HepG2 (cell line): ENCODE measurements around the gene PFAS. TPM values are rescaled to one million over a fixed set of nuclear protein-coding genes. Genes with fewer than 3 reads are reported as not detected.

Experiments used
- ATF7 ChIP-seq, 2 experiments: fragments of 450-650 bp in 1 of 2; sonication (generic) in 1 of 2; formaldehyde crosslinking in 1 of 2; IDR thresholded peaks; 2 replicates each; pipeline versions ENCODE4 v1.4.0 to v1.6.1; 2016 to 2020; ENCODE audit warnings: antibody characterized with exemption in 1 of 2, mild to moderate bottlenecking in 1 of 2, missing genetic modification reagents in 1 of 2
- CENPT ChIP-seq: sonication (generic); formaldehyde crosslinking; IDR thresholded peaks from 2 replicates; pipeline ENCODE4 v1.8.0; 2022; ENCODE audit warnings: low read depth, mild to moderate bottlenecking, moderate library complexity, missing genetic modification reagents
- EP300 ChIP-seq, 3 experiments: sonication (generic) in 1 of 3; formaldehyde crosslinking in 1 of 3; IDR thresholded peaks; 2 replicates each; pipeline versions ENCODE4 v1.5.1 to v1.6.1; 2011 to 2020; ENCODE audit warnings: low read depth in 2 of 3, low read length in 2 of 3, borderline replicate concordance in 1 of 3, improper control_type of control experiment in 1 of 3, mild to moderate bottlenecking in 1 of 3, missing genetic modification reagents in 1 of 3, moderate library complexity in 1 of 3
- MIER2 ChIP-seq: IDR thresholded peaks from 2 replicates; pipeline ENCODE4 v1.6.1; 2016; ENCODE audit warnings: missing biosample characterization, missing genetic modification reagents
- NFE2L2 ChIP-seq: fragments of 150-350 bp; IDR thresholded peaks from 2 replicates; pipeline ENCODE4 v1.6.1; 2014; ENCODE audit warnings: low read length
- NR3C1 ChIP-seq: sonication (generic); formaldehyde crosslinking; IDR thresholded peaks from 2 replicates; pipeline ENCODE4 v1.4.0; 2020; ENCODE audit warnings: missing genetic modification reagents
- ONECUT2 ChIP-seq: sonication (generic); formaldehyde crosslinking; IDR thresholded peaks from 2 replicates; pipeline ENCODE4 v1.4.0; 2020; ENCODE audit warnings: missing genetic modification reagents
- RFX5 ChIP-seq: IDR thresholded peaks from 2 replicates; pipeline ENCODE4 v1.6.1; 2011; ENCODE audit warnings: low read depth, low read length, improper control_type of control experiment
- TBP ChIP-seq: sonication (generic); formaldehyde crosslinking; IDR thresholded peaks from 2 replicates; pipeline ENCODE4 v1.5.0; 2020; ENCODE audit warnings: missing genetic modification reagents
- ZBTB1 ChIP-seq: sonication (generic); formaldehyde crosslinking; IDR thresholded peaks from 2 replicates; pipeline ENCODE4 v1.4.0; 2020; ENCODE audit warnings: missing genetic modification reagents, borderline replicate concordance
- ZIK1 ChIP-seq: sonication (generic); formaldehyde crosslinking; IDR thresholded peaks from 2 replicates; pipeline ENCODE4 v1.5.0; 2020; ENCODE audit warnings: mild to moderate bottlenecking, low read depth, missing genetic modification reagents, borderline replicate concordance
- ZNF383 ChIP-seq: sonication (generic); formaldehyde crosslinking; IDR thresholded peaks from 2 replicates; pipeline ENCODE4 v1.4.0; 2020; ENCODE audit warnings: missing genetic modification reagents, mild to moderate bottlenecking, borderline replicate concordance
- ZNF550 ChIP-seq: sonication (generic); formaldehyde crosslinking; IDR thresholded peaks from 2 replicates; pipeline ENCODE4 v1.4.0; 2020; ENCODE audit warnings: mild to moderate bottlenecking, missing genetic modification reagents, borderline replicate concordance
- ZNF761 ChIP-seq: sonication (generic); formaldehyde crosslinking; conservative IDR thresholded peaks from 2 replicates; pipeline ENCODE4 v1.4.0; 2020; ENCODE audit warnings: mild to moderate bottlenecking, missing genetic modification reagents
- ZNF766 ChIP-seq: sonication (generic); formaldehyde crosslinking; IDR thresholded peaks from 2 replicates; pipeline ENCODE4 v1.5.0; 2020; ENCODE audit warnings: missing genetic modification reagents, borderline replicate concordance
- ZNF879 ChIP-seq: sonication (generic); formaldehyde crosslinking; IDR thresholded peaks from 2 replicates; pipeline ENCODE4 v1.8.1; 2023; ENCODE audit warnings: missing genetic modification reagents
- polyA plus RNA-seq, 8 experiments: library from polyadenylated mRNA; depleted of rRNA in 3 of 8; stranded (reverse) in 7 of 8; unstranded in 1 of 8; fragments of >200 nt; fragmentation: Illumina TruSeq in 4 of 8; extraction: Trizol in 4 of 8; gene quantifications; 2 replicates each; pipeline versions ENCODE4 v1.2.1 to v1.2.3, GENCODE V29; 2011 to 2016; ENCODE audit warnings: low read depth in 4 of 8, missing spikeins in 1 of 8, mixed read lengths in 1 of 8; ENCODE audit not compliant: insufficient read depth in 1 of 8
- total RNA-seq, 5 experiments: library from RNA; depleted of rRNA; stranded (reverse); fragments of >200 nt; fragmentation: Illumina TruSeq; extraction: Trizol; gene quantifications; 2 replicates each; pipeline ENCODE4 v1.2.3, GENCODE V29; 2016; ENCODE audit warnings: low read depth in 1 of 5
- TF ChIP-seq, protein P1 (sequence below): sonication (generic); formaldehyde crosslinking; IDR thresholded peaks from 2 replicates; pipeline ENCODE4 v1.4.0; 2020; ENCODE audit warnings: missing genetic modification reagents
- TF ChIP-seq, protein P2 (sequence below): IDR thresholded peaks from 2 replicates; pipeline ENCODE4 v1.6.1; 2016; ENCODE audit warnings: mild to moderate bottlenecking
- TF ChIP-seq, protein P3 (sequence below): IDR thresholded peaks from 2 replicates; pipeline ENCODE4 v1.6.1; 2016; ENCODE audit warnings: missing genetic modification reagents, missing compliant biosample characterization
- TF ChIP-seq, protein P4 (sequence below): sonication (generic); formaldehyde crosslinking; IDR thresholded peaks from 2 replicates; pipeline ENCODE4 v1.8.1; 2023; ENCODE audit warnings: mild to moderate bottlenecking, inconsistent platforms, moderate library complexity, missing genetic modification reagents, borderline replicate concordance

The PFAS gene
- total and polyA plus RNA-seq, 2 of the 13 experiments (the other 11 are each of a cell fraction or from before 2014, with no cell fraction given) = 49.4 to 58.2 TPM

DNA sequence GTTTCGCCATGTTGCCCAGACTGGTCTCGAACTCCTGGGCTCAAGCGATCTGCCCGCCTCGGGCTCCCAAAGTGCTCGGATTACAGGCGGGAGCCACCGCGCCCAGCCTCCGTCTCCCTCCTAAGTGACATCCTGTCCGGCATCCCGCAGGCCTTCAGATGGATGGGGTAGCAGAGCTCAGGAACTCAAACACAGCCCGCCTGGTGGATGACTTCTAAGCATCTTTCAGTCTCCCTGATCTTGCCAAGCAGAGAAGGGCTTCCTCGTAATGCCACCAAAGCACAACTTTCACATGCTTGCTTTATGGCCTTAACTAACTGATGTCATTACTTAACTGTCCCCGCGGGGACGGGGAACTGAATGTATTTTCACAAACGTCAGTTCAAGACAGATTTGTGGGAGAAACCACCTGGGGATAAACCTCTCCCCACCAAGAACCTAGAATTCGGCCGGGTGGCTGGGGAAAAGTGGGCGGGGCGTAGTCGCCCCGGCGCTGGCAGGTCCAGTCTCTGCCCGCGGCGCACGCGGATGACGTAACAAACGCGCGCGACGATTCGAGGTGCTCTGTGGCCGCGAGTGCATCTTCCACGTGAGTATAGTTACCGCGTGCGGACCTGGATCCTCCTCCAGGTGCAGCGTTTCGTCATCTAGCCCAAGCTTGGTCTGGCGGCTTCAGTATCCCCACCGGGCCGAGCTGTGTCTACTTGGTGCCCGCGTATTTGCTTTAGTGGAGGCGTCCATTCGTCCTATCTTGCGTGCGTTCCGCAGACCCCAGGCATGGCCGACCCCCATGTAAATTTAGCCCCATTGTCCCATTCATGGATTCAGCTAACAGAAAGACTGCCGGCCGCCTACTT, at the start of gene PFAS (continued):
- TF ChIP-seq ZIK1 (CRISPR knock-in tag) = no peak
- no peak for TF ChIP-seq ONECUT2 (CRISPR knock-in tag)
- TF ChIP-seq ZNF761 = no peak
- peak; percentile 45; the same call in 1 of the 2 replicates for TF ChIP-seq RFX5
- TF ChIP-seq, protein P1, sequence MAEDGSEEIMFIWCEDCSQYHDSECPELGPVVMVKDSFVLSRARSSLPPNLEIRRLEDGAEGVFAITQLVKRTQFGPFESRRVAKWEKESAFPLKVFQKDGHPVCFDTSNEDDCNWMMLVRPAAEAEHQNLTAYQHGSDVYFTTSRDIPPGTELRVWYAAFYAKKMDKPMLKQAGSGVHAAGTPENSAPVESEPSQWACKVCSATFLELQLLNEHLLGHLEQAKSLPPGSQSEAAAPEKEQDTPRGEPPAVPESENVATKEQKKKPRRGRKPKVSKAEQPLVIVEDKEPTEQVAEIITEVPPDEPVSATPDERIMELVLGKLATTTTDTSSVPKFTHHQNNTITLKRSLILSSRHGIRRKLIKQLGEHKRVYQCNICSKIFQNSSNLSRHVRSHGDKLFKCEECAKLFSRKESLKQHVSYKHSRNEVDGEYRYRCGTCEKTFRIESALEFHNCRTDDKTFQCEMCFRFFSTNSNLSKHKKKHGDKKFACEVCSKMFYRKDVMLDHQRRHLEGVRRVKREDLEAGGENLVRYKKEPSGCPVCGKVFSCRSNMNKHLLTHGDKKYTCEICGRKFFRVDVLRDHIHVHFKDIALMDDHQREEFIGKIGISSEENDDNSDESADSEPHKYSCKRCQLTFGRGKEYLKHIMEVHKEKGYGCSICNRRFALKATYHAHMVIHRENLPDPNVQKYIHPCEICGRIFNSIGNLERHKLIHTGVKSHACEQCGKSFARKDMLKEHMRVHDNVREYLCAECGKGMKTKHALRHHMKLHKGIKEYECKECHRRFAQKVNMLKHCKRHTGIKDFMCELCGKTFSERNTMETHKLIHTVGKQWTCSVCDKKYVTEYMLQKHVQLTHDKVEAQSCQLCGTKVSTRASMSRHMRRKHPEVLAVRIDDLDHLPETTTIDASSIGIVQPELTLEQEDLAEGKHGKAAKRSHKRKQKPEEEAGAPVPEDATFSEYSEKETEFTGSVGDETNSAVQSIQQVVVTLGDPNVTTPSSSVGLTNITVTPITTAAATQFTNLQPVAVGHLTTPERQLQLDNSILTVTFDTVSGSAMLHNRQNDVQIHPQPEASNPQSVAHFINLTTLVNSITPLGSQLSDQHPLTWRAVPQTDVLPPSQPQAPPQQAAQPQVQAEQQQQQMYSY = no peak
- TF ChIP-seq EP300 (IDR thresholded peaks at IDR 0.05; ENCODE audit: low read depth in 2 of 2, low read length in 2 of 2) = peak in 1 of 2 experiments; percentile 58; a peak in 2 of 4 replicates
- no peak for TF ChIP-seq EP300 (CRISPR knock-in tag; IDR thresholded peaks at IDR 0.05; ENCODE audit: borderline replicate concordance)
- no peak; the same call in 1 of the 2 replicates for TF ChIP-seq ZNF383 (CRISPR knock-in tag)
- TF ChIP-seq, protein P2, sequence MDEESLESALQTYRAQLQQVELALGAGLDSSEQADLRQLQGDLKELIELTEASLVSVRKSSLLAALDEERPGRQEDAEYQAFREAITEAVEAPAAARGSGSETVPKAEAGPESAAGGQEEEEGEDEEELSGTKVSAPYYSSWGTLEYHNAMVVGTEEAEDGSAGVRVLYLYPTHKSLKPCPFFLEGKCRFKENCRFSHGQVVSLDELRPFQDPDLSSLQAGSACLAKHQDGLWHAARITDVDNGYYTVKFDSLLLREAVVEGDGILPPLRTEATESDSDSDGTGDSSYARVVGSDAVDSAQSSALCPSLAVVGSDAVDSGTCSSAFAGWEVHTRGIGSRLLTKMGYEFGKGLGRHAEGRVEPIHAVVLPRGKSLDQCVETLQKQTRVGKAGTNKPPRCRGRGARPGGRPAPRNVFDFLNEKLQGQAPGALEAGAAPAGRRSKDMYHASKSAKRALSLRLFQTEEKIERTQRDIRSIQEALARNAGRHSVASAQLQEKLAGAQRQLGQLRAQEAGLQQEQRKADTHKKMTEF = no peak
- 0 out of 2 replicates have a peak, but pooled peaks have one; percentile 38 for TF ChIP-seq CENPT (CRISPR knock-in tag)
- no peak for TF ChIP-seq ZNF766 (CRISPR knock-in tag)
- TF ChIP-seq, protein P3, sequence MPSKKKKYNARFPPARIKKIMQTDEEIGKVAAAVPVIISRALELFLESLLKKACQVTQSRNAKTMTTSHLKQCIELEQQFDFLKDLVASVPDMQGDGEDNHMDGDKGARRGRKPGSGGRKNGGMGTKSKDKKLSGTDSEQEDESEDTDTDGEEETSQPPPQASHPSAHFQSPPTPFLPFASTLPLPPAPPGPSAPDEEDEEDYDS (CRISPR knock-in tag) = peak; percentile 40; the same call in 1 of the 2 replicates
- no peak for TF ChIP-seq ZNF879
- TF ChIP-seq ZNF550 (CRISPR knock-in tag) = no peak
- no peak for TF ChIP-seq NFE2L2
- no peak for TF ChIP-seq NR3C1 (CRISPR knock-in tag)
- no peak for TF ChIP-seq MIER2 (CRISPR knock-in tag)
- peak; percentile 92 for TF ChIP-seq ATF7 (IDR thresholded peaks at IDR 0.05)
- peak; percentile 68; the same call in 1 of the 2 replicates for TF ChIP-seq ATF7 (CRISPR knock-in tag; IDR thresholded peaks at IDR 0.05)
- no peak for TF ChIP-seq ZBTB1 (CRISPR knock-in tag)
- TF ChIP-seq, protein P4, sequence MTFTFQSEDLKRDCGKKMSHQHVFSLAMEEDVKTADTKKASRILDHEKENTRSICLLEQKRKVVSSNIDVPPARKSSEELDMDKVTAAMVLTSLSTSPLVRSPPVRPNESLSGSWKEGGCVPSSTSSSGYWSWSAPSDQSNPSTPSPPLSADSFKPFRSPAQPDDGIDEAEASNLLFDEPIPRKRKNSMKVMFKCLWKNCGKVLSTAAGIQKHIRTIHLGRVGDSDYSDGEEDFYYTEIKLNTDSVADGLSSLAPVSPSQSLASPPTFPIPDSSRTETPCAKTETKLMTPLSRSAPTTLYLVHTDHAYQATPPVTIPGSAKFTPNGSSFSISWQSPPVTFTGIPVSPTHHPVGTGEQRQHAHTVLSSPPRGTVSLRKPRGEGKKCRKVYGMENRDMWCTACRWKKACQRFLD (CRISPR knock-in tag) = no peak
- TF ChIP-seq TBP (CRISPR knock-in tag) = no peak
